GM10266 (cell line): ENCODE measurements around the gene TMEM154.

Experiments used
- DNase-seq: peaks from one replicate; pipeline ENCODE4 v3.0.0; 2012; ENCODE audit errors: extremely low spot score
- TF ChIP-seq, protein P1 (sequence below): IDR thresholded peaks from 2 replicates; pipeline ENCODE4 v1.5.1; 2012; ENCODE audit warnings: mild to moderate bottlenecking, low read depth; ENCODE audit not compliant: control insufficient read depth, insufficient read depth; ENCODE audit errors: missing control alignments

TMEM154 gene

DNA sequence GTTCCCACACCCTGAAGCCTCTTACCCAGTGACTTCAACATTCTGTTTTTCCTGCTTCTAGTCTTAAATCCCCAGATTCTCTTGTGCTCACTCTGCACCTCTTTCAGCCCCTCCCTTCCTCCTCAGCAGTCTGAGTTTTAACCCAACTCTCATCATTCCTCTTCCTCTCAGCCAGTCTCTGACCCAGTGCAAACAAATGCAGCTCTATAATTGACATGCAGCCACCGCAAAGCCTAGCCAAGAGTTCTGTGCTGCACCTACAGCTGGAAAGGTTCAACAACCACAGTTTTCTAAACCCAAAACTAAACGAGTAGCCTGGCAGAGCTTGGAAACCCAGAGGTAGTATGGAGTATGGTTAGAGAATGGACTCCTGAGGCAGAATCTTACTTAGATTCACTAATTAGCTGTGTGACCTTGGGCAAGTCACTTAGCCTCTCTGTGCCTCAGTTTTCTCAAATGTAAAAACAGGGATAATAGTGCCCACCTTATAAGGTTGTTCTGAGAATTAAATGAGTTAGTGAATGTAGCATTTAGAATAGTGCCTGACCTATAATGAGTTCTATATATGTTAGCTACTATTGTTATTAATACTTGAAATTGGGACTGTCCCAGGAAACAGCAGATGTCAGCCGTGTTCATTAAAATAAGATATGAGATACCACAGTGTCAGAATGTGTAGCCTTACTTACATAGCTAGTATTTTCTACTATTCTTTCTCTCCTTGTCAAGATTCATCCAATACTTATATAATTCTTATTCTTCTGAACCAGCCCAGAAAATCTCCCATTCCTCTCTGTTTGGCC is 3.5 kb downstream of the TMEM154 start:
- TF ChIP-seq, protein P1, sequence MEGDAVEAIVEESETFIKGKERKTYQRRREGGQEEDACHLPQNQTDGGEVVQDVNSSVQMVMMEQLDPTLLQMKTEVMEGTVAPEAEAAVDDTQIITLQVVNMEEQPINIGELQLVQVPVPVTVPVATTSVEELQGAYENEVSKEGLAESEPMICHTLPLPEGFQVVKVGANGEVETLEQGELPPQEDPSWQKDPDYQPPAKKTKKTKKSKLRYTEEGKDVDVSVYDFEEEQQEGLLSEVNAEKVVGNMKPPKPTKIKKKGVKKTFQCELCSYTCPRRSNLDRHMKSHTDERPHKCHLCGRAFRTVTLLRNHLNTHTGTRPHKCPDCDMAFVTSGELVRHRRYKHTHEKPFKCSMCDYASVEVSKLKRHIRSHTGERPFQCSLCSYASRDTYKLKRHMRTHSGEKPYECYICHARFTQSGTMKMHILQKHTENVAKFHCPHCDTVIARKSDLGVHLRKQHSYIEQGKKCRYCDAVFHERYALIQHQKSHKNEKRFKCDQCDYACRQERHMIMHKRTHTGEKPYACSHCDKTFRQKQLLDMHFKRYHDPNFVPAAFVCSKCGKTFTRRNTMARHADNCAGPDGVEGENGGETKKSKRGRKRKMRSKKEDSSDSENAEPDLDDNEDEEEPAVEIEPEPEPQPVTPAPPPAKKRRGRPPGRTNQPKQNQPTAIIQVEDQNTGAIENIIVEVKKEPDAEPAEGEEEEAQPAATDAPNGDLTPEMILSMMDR: no peak
- DNase-seq: no peak

DNA sequence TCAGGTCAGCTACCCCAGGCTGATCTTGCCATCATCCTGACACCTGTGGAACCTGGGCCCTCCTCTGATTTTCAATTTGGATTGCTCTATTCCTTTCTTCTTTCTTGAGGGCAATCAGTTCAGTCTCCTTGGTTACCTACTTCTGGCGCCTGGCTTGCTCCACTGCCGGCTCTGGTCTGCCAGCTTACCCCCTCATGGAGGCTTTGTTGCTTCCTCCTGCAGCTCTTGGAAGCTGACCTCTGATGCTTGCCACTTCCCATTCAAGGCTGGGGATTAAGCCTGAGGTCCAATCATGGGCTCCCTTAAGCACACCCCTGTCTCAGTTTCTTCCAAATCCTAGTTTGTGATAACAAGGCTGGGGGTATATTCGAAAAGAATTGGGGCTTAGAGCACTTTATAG is 5.4 kb downstream of the TMEM154 start:
- TF ChIP-seq, protein P1: no peak
- no peak for DNase-seq

DNA sequence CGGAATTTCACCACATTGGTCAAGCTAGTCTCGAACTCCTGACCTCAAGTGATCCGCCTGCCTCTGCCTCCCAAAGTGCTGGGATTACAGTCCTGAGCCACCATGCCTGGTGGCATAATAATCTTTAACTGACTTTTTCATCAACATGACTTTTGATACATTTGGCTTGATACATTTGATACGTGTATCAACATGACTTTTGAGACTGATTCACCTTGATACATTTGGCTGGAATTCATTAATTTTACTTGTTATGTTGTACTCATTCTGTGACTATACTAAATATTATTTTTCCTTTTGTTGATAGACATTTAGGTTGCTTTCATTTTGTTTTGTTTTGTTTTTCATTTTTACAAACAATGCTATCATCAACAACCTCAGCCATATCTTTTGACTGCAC is 6.3 kb downstream of the TMEM154 start:
- no peak for DNase-seq
- TF ChIP-seq, protein P1: no peak

DNA sequence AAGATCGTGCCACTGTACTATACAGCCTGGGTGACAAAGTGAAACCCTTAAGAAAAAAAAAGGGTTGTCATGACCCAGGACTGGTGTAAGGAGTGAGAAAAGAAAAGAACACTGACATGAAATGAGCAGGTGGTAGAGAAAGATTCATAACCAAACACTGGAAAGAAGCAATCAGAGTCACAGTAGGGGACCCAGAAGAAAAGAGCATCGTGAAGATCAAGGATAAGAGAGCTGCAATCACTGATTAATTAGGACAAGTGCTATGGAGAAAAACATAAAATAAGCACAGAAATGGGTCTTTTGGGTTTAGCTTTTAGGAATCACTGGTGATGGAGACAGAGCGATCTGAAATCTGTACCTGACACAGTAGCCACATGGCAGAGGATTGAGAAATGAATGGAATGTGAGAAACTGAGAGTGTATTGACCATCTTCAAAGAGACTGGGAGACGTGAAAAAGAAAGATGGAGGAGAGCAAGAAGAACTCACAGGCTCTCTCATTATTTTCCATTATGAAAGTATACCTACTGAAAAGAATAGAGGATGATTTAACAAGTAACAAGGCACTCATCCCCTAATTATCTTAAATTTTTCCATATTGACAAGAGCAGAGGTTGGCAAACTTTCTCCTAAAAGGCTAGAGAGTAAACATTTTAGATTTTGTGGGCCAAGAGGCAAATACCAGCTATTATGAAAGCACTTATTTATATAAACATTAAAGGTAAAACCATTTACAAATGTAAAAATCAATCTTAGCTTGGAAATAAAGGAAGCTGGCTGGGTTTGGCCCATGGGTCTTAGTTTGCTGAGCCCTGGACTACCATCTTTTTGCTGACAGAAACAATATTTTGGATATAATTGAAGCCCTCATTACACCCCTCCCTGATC is 7.3 kb downstream of the TMEM154 start:
- TF ChIP-seq, protein P1: no peak
- no peak for DNase-seq

DNA sequence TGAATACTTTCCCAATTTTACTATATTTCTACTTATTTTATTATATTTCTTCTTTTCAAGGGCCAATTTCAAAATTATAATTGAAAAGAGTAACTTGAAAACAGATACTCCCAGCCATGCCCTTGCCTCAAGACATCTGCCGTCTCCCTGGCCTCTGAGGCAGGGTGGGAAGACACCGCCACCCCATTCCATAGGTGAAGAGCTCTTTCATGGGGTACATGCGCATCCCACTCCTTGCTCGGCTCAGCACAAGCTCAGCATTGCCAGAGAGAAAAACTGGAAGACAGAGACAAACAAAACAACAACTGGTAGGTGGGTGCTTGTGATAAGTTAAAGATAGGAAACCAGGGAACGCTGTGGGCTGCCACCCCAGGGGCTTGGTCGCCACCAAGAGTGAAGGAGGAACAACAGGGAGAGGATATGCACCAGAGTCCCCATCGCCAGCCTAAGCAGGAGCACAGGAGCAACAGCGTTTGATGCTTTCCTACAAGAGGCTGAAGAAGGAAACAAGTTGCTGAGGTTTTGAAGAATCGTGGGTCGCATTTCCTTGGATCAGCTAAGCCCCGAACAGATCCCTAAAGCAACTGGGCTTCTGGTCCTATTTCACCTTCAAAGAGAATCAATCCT is 11.3 kb downstream of the TMEM154 start:
- DNase-seq: no peak
- TF ChIP-seq, protein P1: no peak

DNA sequence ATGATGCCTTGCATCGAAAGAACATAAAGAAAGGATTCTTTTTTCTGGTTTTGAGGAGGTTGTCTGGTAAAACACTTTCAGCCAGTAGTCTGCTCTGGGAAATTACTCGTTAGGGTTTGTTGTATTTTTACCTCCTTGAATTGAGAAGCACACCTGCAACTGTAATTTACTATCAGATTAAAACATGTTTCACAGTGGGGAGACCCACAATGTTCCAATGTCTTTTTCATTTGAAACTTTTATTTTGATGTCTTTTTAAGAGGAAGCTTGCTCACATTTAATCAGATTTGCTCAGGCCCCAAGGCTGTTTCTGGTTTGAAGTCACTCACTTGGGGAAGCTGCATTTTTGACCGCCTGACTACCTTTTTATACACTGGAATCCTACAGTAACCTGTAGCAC is 12.0 kb downstream of the TMEM154 start:
- DNase-seq: no peak
- TF ChIP-seq, protein P1: no peak
